HG03025 (cell line): Measurements from ENCODE around the gene SVBP.

Experiments used
- ATAC-seq: cut with Tn5 transposase; IDR thresholded peaks from one replicate; pipeline ENCODE4 v1.9.1; 2021; ENCODE audit warnings: mild to moderate bottlenecking, moderate library complexity; ENCODE audit not compliant: unreplicated experiment, low FRiP score

SVBP gene

GRCh38 chr1:42765832-42766740 is 51.1 kb downstream of the SVBP start:
- peak; percentile 29 for ATAC-seq

GRCh38 chr1:42765269-42765668 is 51.9 kb downstream of the SVBP start:
- ATAC-seq = no peak

GRCh38 chr1:42762269-42762668 is 54.9 kb downstream of the SVBP start:
- no peak for ATAC-seq

- ATAC-seq = no peak
Measured at GRCh38 chr1:42761567-42761966, 55.6 kb downstream of the SVBP start.

- no peak for ATAC-seq
Measured at GRCh38 chr1:42759114-42759513, 58.1 kb downstream of the SVBP start.

GRCh38 chr1:42758641-42759040 is 58.6 kb downstream of the SVBP start:
- no peak for ATAC-seq

- ATAC-seq = no peak
Measured at GRCh38 chr1:42757892-42758275, 59.3 kb downstream of the SVBP start.
